NCI-H2107 treated with DMSO at 0.1 percent for 48 hours (cell line): ENCODE measurements around the gene ASCC1.
"Not testable (repeated sequence)": the region's sequence is repeated elsewhere in the genome, so short reads cannot be mapped to it uniquely, and the experiment has no call there.

Source experiments
- DNase-seq: peaks from one replicate; lab custom pipeline; 2025; ENCODE audit not compliant: unreplicated experiment; lab: John Stamatoyannopoulos, UW

The ASCC1 gene

GRCh38 chr10:72249176-72249862, 33.2 kb upstream of the ASCC1 start:
- not testable (repeated sequence) for DNase-seq

DNA sequence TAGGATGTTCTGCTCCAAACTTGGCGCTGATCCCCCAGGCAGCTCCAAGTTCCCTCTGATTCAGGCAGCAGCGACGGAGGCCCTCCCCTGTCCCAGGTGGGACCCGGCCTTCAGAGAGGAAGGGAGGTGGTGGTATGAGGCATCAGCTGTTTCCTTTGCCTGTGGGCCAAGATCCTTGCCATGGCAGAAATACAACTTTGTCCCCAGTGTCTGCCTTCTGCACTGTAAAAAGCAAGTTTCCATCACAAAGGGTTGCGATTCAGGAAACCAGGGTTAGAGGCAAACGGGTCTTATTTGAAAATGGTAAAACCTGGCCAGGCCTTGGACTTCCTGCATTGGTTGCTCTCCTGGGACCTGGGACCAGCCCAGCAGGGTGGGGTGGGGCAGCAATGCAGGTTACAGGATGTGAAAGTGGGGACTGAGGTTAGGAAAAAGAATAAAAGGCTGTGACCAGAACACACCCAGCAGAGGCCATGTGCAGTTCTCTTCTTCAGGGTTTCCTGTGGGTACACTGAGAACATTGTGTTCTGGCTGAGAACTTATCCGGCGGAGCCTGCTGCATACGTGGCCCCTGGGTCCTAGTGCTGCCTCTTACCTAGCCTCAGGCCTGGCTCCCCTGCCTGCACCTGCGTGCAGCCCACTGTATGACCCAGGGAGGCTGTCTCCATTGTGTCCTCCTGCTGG, 32.5 kb upstream of the ASCC1 start:
- peak; percentile 27 for DNase-seq

GRCh38 chr10:72245949-72246525, 30.0 kb upstream of the ASCC1 start:
- no peak for DNase-seq

GRCh38 chr10:72244573-72245038, 28.5 kb upstream of the ASCC1 start:
- DNase-seq = no peak

DNA sequence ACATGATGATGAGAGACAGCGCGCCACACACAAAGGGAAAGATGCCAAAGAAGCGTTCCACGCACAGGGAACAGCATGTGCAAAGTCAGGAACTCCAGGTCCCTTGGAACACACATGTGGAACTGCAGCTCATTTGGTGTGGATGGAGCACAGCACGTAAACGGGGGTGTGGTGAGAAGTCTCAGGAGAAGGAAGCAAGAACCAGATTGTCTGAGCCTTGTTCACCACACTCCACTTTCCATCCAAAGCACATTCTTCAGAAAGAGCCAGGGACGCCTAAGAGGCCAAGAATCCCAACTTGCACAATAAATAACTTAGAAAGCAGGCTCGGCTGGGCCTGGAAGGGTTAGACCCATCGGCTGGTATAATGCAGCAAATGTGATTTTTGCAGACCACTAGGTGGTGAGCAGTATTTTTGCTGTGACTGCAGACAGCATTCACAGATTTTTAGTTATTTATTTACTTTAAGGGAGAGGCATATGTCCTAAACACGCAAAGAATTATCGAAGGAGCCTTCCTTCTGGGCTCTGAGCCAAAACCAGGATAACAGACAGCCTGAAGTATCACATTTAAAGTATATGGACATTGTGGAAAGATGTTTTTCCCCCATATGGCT, 27.9 kb upstream of the ASCC1 start:
- no peak for DNase-seq

DNA sequence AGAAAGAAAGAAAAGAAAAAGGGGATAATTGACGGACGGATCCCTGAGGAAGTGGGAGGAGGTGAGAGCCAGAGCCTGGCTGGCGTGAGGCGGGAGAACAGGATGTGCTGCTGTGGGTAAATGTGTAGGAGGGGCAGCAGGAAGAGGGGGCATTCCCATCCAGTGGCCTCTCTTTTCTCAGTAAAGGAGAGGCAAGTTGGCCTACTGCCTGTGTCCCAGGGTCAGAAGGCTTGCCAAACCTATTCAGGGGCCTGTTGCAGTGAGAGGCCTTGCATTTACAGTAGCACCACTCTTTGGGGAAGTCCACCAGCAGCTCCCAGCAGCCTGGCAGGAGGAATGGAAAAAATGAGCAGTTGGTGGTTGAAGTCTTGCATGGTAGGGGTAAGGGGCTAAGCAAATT, 26.6 kb upstream of the ASCC1 start:
- DNase-seq = no peak

DNA sequence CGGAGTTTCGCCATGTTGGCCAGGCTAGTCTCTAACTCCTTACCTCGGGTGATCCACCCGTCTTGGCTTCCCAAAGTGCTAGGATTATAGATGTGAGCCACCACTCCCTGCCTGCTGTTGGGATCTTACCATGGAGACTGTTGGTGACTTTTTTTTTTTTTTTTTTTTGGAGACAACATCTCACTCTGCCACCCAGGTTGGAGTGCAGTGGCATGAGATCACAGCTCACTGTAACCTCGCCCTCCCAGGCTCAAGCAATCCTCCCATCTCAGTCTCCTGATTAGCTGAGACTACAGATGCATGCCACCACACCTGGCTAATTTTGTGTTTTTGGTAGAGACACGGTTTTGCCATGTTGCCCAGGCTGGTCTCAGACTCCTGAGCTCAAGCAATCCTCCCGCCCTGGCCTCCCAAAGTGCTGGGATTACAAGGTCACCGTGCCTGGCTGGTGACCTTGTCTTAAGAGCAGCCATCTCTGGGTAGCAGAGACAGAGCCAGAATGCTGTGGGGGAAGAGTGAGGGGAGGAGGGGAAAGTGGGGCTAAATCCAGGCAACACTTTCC, 25.7 kb upstream of the ASCC1 start:
- no peak for DNase-seq

- DNase-seq = no peak
Measured at GRCh38 chr10:72240371-72240770, 24.3 kb upstream of the ASCC1 start.

DNA sequence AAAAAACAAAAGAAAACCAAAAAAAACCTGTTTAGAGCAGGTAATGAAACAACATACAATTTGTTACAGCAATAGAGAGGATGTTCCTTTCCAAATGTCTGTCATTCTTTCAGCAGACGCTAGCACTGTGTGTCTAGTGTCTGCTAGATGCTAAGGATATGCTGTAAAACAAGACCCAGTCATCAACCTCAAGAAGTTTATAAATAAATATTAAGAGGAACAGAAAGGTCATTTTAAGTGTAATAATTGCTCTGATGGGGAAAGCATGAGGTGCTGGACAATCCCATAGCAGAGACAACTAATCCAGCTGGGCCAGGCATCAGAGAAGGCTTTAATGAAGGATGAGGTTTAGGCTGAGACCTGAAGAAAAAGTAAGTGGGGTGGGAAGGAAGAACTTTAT, 23.3 kb upstream of the ASCC1 start:
- no peak for DNase-seq

- DNase-seq = no peak
Measured at GRCh38 chr10:72238392-72239175, 22.5 kb upstream of the ASCC1 start.

DNA sequence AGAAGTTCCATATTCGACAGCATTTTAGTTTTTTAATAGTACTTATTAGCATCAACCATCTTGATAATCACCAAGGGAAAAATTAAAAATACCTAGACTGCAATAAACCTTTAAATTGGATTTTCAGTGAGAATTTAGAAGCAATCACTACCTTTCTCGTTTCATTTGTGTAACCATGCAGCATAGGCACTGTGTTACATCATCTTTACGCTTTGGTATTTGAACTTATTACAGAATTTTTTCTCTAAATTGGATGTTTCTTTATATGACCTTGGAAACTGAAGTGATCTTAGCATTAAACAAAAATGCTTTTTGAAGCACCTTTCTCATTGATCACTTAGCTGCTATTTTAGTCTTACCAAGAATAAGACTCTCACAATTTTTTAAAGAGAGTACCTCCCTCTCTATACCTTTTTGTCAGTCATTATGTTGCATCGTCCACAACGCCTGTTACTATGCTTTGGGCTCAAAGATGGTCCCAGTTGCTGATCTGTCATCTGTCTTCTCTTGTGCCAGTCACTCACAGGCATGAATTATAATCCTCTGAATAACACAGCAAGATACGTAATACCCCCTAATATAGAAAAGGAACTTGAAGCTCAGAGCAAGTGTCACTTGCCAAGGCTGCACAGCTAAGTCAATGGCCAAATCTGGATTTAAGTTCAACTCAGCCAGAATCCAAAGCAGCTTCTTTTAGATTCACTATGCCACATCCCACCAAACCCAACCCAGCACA, 19.6 kb upstream of the ASCC1 start:
- no peak for DNase-seq

DNA sequence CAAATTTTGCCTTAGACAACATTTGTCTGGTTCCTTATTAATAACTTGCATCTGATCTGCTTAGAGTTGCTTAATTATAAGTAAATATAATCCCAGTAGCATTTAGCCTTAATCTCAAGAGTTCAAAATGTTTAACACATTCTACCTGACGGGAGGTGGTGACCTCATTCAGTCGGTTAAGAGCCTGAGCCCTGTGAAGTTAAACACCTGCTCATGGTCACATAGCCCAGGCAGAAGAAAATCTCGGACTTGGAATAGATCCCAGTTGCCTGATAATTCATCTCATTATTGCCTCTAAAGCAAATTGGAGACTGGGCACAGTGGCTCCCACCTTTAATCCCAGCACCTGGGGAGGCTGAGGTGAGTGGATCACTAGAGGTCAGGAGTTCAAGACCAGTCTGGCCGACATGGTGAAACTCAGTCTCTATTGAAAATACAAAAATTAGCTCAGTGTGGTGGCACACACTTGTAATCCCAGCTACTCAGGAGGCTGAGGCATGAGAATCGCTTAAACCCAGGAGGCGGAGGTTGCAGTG, 18.6 kb upstream of the ASCC1 start:
- no peak for DNase-seq

DNA sequence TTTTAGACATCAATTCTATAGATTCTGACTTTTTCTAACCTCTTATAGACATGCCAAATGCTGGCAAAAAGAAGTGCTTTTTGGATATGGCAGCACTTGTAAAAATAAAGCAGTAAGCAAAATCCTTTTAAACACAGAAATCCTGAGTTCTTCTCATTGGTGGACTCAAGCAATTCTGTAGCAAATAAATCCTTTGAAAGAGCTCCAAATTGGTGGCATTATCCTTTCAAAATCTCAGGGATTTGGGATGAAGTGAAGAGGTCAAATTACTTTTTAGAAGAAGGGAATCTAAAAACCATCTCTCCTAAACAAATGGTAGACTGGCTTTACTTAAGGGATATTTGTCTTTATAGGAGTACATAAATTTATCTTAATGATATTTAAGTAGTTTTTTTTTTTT, 17.5 kb upstream of the ASCC1 start:
- DNase-seq = no peak

DNA sequence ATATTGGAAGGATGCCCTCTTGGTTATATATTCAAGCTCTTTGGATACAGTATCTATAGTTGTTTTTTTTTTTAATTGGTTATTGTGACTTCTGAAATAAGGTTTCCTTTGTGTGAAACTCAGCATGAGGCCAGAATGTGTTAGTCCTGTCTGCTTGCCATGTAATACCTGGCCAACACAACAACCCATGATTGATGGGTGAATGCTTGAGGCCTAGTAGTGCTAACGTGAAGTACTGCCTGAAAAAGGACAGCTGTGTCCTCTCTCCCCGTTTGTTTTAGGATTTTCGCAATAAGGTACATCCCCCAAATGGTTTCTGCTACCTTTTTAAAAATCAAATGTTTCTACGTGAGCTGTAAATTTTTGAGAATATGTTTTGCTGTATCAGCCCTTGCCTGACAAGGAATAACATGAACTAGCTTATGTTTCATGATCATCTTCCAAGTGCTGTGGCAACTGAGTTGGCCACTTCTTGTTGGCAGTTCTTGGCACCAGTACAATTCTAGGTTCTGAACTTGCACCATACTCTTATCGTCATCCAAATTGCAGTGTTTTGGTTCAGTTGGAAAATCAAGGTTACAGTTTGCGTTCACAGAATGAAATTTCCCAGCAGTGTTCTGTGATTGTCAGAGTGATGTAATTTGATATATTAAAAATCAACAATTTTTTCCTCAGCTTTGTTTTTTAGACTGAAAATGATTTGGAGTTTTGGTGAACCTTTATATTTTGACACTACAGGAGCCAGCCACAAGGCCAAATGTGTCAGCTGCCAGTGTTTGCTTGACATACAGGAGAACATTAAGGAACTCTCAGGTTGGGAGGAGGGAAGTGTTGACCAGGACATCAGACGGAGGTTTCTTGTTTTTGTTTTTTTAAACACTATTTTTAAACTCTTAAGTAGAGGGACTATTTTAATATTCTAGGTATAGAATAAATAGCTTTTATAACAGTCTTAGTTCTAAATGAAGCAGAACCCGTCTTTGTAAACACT, 13.5 kb upstream of the ASCC1 start:
- DNase-seq = peak; percentile 47

GRCh38 chr10:72228318-72228751, 12.3 kb upstream of the ASCC1 start:
- peak; percentile 48 for DNase-seq

DNA sequence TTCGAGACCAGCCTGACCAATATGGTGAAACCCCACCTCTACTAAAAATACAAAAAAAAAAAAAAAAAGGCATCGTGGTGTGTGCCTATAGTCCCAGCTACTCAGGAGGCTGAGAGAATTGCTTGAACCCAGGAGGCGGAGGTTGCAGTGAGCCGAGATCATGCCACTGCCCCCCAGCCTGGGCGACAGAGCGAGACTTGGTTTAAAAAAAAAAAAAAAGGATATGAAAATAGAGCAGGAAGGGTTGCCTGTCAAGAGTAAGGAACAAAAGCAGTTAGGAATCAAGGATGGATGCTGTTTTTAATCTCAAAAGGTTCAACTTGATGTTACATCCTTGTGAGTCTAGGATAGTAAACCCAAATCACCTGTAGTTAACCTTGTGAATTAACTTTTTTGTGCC, 11.8 kb upstream of the ASCC1 start:
- DNase-seq = no peak

DNA sequence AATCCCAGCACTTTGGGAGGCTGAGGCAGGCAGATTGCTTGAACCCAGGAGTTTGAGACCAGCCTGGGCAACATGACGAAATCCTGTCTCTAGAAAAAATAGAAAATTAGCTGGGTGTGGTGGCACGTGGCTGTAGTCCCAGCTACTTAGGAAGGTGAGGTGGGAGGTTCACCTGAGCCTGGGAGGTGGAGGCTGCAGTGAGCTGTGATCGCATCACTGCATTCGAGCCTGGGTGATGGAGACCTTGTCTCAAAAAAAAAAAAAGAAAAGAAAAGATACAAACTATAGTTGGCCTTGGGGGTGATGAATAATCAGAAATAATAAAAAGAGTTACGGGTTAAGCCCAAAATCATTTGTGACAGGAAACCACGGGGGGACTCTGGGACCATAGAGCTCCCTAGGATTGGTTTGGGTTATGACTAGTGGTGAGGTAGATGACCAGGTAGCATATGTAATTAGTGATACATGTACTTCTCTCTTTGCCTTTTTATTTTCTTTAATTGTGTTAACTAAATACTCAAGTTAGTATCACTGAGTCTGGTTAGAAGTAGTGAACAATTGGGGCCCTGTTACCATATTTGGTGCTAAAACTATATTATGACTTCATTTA, 10.4 kb upstream of the ASCC1 start:
- DNase-seq = no peak

- not testable (repeated sequence) for DNase-seq
Measured at GRCh38 chr10:72224191-72224590, 8.1 kb upstream of the ASCC1 start.
